Mammary epithelial cell (primary cell): Measurements from ENCODE around the gene PDGFC.

Source experiments
- CTCF ChIP-seq, 2 donors: IDR thresholded peaks in 1 of 2; conservative IDR thresholded peaks in 1 of 2; 2 replicates each; pipeline ENCODE4 v1.5.1; 2011 to 2012; ENCODE audit warnings: inconsistent platforms in 2 of 2, low read length in 2 of 2, mild to moderate bottlenecking in 2 of 2, control low read depth in 1 of 2, low read depth in 1 of 2; ENCODE audit not compliant: insufficient read depth in 1 of 2; ENCODE audit errors: extremely low read depth in 1 of 2
- EZH2 ChIP-seq: IDR thresholded peaks from 2 replicates; pipeline ENCODE4 v1.6.1; 2012; ENCODE audit warnings: low read length, inconsistent platforms, borderline replicate concordance

- TF ChIP-seq CTCF (conservative IDR thresholded peaks at IDR 0.05 in 1 of 2, IDR thresholded peaks at IDR 0.05 in 1 of 2; ENCODE audit: extremely low read depth in 1 of 2, insufficient read depth in 1 of 2, low read depth in 1 of 2, low read length in 2 of 2) (no peak), EZH2 (no peak)
Measured at GRCh38 chr4:156969101-156969500, 2.5 kb downstream of the PDGFC start.
